ENCODE data around the gene MED13L.

MED13L gene

GRCh38 chr12:116177017-116177416 lies 100.5 kb downstream of the MED13L start:
- no peak for FAIRE-seq

GRCh38 chr12:116174904-116175303 lies 102.6 kb downstream of the MED13L start:
- no peak for FAIRE-seq

GRCh38 chr12:116174006-116174405 lies 103.5 kb downstream of the MED13L start:
- FAIRE-seq = no peak

GRCh38 chr12:116172224-116172849 lies 105.2 kb downstream of the MED13L start:
- no peak for FAIRE-seq

GRCh38 chr12:116171549-116171948 lies 105.9 kb downstream of the MED13L start:
- FAIRE-seq = no peak

- no peak for FAIRE-seq
These were observed 108.4 kb downstream of the MED13L start for GRCh38 chr12:116169071-116169470.

- FAIRE-seq = no peak
These were observed 111.2 kb downstream of the MED13L start for GRCh38 chr12:116166306-116166705.

GRCh38 chr12:116165036-116165425 lies 112.5 kb downstream of the MED13L start:
- no peak for FAIRE-seq

- FAIRE-seq = peak; percentile 69
These were observed 113.0 kb downstream of the MED13L start for GRCh38 chr12:116164250-116165035.

- no peak for FAIRE-seq
These were observed 115.4 kb downstream of the MED13L start for GRCh38 chr12:116162071-116162470.

- no peak for FAIRE-seq
These were observed 115.9 kb downstream of the MED13L start for GRCh38 chr12:116161588-116161987.

GRCh38 chr12:116160883-116161458 lies 116.5 kb downstream of the MED13L start:
- FAIRE-seq = no peak

GRCh38 chr12:116160231-116160630 lies 117.3 kb downstream of the MED13L start:
- no peak for FAIRE-seq

- no peak for FAIRE-seq
These were observed 117.8 kb downstream of the MED13L start for GRCh38 chr12:116159593-116160200.

- peak; percentile 39 for FAIRE-seq
These were observed 118.3 kb downstream of the MED13L start for GRCh38 chr12:116159175-116159574.

- no peak for FAIRE-seq
These were observed 119.6 kb downstream of the MED13L start for GRCh38 chr12:116157845-116158267.

GRCh38 chr12:116156614-116157013 lies 120.9 kb downstream of the MED13L start:
- FAIRE-seq = no peak

- no peak for FAIRE-seq
These were observed 122.1 kb downstream of the MED13L start for GRCh38 chr12:116155383-116155782.

- no peak for FAIRE-seq
These were observed 123.5 kb downstream of the MED13L start for GRCh38 chr12:116153983-116154382.

- FAIRE-seq = no peak
These were observed 124.4 kb downstream of the MED13L start for GRCh38 chr12:116153113-116153512.

- FAIRE-seq = no peak
These were observed 125.2 kb downstream of the MED13L start for GRCh38 chr12:116152268-116152667.

- FAIRE-seq = no peak
These were observed 127.0 kb downstream of the MED13L start for GRCh38 chr12:116150452-116150851.

- FAIRE-seq = no peak
These were observed 127.5 kb downstream of the MED13L start for GRCh38 chr12:116150001-116150400.

- FAIRE-seq = no peak
These were observed 128.6 kb downstream of the MED13L start for GRCh38 chr12:116148844-116149243.

Data from endometrium (tissue), 2 donors.